Measurements from ENCODE around the gene TAF7L.

The TAF7L gene

GRCh38 chrX:101220662-101221260 is 70.4 kb downstream of the TAF7L start:
- no peak for DNase-seq

GRCh38 chrX:101219864-101220346 is 71.2 kb downstream of the TAF7L start:
- DNase-seq, result peak; percentile 19 to 32

- DNase-seq, result no peak
Measured at GRCh38 chrX:101219116-101219863, 71.8 kb downstream of the TAF7L start, which contains the start of gene DRP2. Gene DRP2, plus strand, starts transcription at chrX:101219786. Its CDS starts 11,862 bp downstream, at chrX:101231648.

All from stimulated activated CD4-positive, alpha-beta T cell treated with anti-CD3 and anti-CD28 coated beads, Interleukin-2, amount 100 ng/mL, for 24 hours (primary cell).